T47D (cell line): ENCODE results near the gene GRHL3.

Experiments used
- DNase-seq, 2 experiments: peaks; one replicate each; pipeline versions ENCODE4 v3.0.0 to v3.0.0-alpha.2; 2011 to 2012; ENCODE audit warnings: low read depth in 1 of 2, low spot score in 1 of 2
- JUND ChIP-seq: IDR thresholded peaks from 2 replicates; pipeline ENCODE4 v1.6.1; 2012; ENCODE audit warnings: low read depth
- in situ Hi-C: cut with HindIII; loops from 2 replicates; pipeline ENCODE4 v1.10.0; 2016; ENCODE audit warnings: low sequenced_read_pairs, low pct_unique_long_range_greater_than_20kb

Gene GRHL3

DNA sequence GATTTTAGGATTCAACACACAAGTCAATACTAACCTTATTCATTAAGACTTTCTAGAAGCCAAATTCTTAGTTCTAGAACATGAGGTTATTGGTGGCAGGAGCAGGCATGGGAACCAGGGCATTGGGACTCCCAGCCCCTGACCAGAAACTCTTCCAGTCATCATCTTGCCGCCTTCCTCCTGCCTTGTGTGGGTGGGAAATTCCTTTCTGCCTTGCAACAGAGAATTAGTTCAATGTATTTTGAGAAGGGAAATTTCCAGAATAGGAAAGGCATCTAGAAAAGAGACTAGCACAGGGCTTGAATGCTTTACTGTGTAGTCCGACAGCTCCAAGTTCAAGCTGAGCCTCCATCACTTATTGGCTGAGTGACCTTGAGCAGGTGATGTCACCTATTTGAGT lies 8.7 kb downstream of the GRHL3 start:
- DNase-seq, result no peak
- in situ Hi-C loops, result no loop called here
- no peak for TF ChIP-seq JUND

DNA sequence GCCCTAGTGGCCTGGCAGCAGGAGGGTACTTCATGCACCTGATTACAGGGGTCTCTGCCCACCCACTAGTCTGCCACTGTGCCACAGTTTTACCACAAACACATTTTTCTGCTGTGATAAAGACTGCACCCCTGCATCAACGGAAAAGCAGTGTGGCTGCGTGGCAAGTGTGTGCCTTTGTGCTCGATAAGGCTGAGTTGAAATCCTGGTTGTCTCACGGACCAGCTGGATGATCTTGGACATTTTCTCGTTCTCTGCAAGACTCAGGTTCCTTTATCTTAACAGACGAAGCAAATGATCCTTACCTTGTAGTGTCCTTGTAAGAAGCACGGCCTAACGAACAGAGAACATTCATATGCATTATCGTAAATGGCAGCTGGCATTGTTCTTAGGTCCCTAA lies 10.2 kb downstream of the GRHL3 start:
- no peak for DNase-seq
- in situ Hi-C loops, result no loop called here
- no peak for TF ChIP-seq JUND

DNA sequence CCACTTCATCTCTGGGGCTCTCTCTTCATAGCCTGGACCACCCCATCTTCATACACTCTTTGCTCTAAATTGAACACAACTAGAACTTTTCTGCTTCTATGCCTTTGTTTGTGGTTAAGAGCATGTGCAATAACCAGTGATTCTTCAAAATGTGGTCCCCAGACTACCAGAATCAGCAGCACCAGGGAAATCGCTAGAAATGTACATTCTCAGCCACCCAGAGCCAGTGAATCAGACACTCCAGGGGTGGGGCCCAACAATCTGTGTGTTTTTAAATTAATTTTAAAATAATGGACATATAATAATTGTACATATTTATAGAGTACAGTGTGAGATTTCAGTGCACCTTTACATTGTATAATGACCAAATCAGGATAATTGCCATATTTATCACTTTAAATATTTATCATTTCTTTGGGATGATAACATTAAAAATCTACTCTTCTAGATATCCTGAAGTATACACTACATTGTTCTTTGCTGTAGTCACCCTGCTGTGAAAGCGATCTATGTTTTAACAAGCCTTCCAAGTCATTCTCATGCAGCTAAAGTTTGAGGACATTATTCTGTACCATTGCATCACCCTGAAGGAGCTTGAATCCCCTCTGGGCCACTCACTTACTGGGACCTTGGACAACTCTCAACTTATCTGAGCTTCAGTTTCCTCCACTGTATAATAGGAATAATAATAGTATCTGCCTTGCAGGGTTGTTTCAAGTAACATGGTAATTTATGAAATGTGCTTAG lies 10.8 kb downstream of the GRHL3 start:
- no peak for TF ChIP-seq JUND
- in situ Hi-C loops, result no loop called here
- DNase-seq, result no peak

DNA sequence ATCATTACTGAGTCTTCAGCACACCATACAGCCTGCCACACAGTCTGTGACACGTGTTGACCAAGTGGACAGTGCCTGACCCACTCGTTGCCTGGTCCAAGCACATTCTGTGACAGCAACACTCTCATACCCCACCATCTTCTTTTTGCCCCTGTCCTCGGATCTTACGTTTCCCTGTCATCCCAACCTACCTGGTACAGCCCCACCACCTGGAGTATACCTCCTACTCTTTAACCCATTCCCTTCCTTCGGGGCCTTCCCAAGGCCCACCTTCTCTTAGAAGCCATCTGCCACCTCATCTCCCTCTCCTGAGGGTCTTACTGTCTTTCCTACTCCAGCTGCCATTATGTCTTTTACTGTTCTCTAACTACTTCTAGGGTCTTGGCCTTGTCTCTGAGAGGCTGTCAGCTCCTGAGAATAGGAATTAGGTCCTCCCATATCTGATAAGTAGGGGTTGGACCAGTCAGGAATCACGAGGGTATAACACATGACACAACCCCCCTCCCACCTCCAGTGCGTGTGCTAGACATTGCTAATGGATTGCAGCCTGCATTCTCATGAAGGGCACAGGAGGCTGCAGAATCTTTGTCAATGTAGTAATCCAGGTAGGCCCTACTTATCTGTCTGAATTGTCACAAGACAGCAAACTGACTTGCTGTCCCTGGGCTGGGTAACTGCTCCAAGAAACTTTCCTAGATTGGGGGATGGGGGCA lies 13.0 kb downstream of the GRHL3 start:
- no peak for TF ChIP-seq JUND
- no peak for DNase-seq
- in situ Hi-C loops, result no loop called here

DNA sequence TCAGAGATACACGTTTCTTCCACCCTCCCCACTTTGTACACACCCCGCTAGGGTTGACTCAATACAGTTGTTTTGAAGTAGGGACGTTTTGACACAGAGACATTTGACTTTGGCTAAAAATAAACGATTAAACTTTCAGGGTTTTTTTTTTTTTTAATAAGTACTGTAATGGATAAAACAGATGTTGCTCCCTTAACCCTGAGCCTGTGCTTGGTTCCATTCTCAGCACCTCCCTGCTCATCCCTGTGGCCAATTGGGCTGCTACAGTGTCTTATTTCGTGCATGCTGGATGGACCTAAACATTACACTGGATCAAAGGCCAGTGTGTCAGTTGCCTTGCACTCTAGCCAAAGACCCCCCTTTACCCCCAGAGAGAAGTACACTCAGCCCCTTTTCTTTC lies 16.9 kb downstream of the GRHL3 start:
- in situ Hi-C loops, result no loop called here
- no peak for DNase-seq
- no peak for TF ChIP-seq JUND

DNA sequence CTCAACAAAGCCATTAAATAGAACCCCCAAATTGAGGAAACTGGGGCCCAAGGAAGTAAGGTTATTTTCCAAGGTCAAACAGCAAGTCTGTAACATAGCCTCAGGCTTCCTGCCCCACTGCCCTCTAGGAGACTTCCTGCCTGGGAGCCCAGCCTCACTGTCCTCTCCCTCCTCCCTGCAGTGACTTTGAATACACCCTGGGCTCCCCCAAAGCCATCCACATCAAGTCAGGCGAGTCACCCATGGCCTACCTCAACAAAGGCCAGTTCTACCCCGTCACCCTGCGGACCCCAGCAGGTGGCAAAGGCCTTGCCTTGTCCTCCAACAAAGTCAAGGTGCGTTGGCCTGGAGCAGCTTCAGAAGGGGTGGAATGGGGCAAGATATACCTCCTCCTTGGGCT lies 18.3 kb downstream of the GRHL3 start:
- TF ChIP-seq JUND, result no peak
- DNase-seq, result no peak
- in situ Hi-C loops, result no loop called here

DNA sequence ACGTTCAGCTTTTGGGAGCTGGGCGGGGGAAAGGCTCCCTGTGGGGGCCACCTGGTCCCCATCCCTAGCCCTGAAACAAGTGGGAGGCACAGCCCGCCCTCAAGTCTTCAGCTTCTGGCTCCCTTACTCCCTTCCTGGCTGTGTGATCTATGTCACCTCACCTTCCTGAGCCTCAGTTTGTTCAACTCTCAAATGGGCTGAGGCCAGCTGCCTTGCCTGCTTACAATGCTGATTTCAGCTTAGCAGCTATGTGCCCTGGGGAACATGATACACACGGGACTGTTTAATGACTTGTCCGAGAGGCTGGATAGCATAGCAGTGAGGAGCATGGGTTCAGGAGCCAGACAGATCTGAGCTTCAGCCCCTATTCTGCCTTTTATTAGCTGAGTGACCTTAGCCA lies 19.3 kb downstream of the GRHL3 start:
- DNase-seq, result no peak
- in situ Hi-C loops, result no loop called here
- TF ChIP-seq JUND, result no peak

DNA sequence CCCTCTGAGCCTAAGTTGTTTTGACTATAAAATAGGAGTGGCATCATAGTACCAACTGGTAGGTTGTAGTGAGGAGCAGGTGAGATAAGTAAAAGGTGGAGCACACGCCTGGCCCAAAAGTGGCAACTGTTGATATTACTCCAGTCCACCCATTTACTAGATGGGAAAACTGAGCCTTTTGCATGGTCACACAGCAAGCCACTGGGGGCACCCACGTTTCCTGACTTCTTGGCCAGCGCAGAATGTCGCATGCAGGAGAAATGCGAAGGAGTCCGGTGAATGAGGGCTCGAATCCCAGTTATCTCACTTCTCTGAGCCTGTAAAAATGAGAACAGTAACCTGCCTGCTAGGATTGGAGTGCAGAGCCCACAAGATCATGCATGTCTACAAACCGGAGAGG lies 20.8 kb downstream of the GRHL3 start:
- TF ChIP-seq JUND, result no peak
- in situ Hi-C loops, result no loop called here
- no peak for DNase-seq

DNA sequence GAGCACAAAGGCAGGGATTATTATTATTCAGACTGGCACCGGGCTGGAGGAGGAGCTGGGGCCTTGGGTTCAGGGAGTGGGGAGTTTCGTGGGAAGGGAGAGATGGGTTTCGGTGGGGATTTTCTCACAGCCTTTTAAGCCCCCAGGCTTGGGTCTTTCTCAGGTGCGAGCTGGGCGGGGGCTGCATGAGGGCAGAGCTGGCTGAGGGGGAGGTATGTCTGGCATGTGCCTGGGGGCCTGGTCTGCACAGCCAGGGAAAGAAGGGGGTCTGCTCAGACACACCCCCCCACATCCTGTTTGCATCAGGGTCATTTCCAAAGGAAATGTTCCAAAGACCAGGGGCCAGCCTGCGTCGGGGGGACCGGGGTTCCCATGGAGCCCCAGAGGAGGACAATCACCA lies 21.6 kb downstream of the GRHL3 start:
- no peak for DNase-seq
- in situ Hi-C loops, result no loop called here
- no peak for TF ChIP-seq JUND

DNA sequence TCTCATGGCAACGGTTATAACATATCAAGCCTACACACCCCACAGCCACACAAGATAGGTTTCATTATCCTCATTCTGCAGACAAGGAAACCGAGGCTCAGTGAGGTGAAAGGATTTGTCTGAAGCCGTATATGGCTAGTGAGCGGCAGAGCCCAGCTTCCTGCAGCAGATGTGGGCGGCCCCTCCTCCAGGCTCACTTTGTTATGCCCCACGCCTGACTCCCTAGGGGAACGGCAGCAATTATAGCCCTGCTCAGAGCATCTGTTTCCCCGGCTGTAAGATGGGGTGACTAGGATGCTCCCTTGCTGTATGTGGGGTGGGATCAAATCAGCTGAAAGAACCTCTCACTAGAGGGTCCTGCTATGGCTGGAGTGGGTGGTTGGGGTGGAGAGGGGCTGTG lies 22.1 kb downstream of the GRHL3 start:
- in situ Hi-C loops, result no loop called here
- no peak for DNase-seq
- TF ChIP-seq JUND, result no peak

DNA sequence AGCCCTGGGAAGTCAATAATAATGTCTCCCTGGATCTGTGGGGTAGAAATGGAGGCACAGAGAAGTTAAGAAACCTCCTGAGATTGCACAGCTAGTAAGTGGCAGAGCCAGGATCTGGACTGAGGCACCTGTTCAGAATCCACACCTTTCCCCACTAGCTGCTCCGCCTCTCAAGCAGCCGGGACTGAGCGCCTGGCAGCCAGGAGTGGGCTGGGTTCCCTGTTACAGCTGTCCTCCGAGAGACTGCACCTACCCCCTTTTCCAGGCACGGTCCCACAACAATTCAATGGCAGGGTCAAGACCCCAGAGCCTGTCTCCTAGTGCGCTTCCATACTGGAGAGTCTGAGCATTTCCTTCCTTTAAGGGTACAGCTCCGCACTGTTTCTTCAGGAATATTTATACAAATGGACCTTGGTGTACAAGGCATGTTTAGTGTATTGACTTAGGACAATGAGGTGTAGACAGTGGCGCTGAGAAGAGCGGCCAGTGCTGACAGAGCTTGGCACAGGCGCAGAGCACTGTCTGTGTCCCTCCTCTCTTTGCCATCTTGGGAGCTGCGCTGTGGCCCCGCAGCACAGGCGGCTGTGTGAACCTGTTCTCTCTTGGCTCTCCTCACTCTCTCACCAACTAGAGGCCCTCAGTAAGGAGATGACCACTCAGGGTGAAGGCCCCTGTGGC lies 24.4 kb downstream of the GRHL3 start:
- in situ Hi-C loops, result no loop called here
- DNase-seq, result no peak
- no peak for TF ChIP-seq JUND

DNA sequence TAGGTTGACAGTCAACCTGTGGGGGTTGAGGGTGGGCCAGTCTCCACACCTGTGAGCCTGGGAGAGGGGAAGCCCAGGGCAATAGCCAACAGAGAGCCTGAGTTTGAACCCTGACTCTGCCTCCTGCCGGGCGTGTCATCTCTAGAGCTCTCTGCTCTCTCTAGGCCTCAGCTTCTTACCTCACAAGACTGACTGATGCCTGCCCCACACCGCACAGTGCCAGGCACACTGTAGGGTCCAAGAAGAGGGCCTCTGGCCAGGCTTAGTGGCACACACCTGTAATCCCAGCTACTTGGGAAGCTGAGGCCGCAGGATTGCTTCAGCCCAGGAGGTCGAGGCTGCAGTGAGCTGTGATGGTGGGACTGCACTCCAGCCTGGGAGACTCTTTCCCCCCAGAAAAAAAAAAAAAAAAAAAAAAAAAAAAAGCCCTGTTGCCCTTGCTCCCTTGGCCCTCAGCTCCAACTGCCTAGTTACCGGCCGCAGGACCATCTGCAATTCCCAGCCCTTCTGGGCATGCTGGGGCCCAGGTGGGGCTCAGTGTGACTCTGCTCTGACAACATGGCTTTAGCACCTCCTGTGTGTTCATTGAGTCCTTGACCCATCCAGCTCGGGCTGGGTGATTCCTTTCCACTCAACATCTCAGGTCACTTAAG lies 25.1 kb downstream of the GRHL3 start:
- no peak for DNase-seq
- TF ChIP-seq JUND, result no peak
- in situ Hi-C loops, result no loop called here

DNA sequence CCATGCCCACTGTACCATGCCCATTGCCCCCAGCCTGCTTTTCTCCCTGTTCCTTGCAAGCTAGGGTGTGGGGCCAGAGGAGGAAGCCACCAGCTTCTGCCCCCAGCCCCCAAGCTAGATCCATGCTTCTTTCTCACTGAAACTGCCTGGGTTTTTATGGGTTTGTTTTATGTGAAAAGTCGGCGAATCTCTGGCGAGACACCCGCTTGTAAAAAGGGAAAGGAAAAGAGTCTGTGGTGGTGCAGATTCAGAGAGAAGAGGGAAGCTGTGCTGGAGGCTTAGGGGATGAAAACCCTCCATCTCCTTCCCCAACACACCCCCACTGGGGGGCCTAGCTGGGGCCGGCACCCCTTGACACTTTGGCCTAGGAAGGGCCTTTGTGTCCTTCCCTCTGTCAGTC lies 26.2 kb downstream of the GRHL3 start:
- in situ Hi-C loops, result no loop called here
- no peak for DNase-seq
- TF ChIP-seq JUND, result no peak
